Measurements from ENCODE around the gene SLC9C1.

DNA sequence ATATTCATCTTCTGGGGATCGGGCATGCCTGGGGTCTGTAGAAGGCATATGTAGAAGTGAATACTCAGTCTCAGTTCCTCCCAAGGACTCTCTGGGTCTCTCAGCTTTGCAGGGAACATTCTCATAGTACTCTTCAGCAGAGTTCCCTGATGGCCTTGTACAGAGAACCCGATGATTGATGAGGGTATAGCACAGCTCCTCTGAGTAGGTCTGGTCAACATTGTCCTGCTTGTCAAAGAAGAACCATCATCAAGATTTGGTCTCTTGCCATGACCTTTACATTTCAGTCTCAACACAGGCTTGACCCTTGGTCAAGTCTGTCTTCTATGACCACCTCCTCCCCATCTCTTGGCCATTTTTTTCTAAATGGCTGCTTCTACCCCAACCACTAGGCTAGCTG lies 170.5 kb downstream of the SLC9C1 start:
- no peak for TF ChIP-seq EP300 (IDR thresholded peaks at IDR 0.05)
- TF ChIP-seq, protein P1, sequence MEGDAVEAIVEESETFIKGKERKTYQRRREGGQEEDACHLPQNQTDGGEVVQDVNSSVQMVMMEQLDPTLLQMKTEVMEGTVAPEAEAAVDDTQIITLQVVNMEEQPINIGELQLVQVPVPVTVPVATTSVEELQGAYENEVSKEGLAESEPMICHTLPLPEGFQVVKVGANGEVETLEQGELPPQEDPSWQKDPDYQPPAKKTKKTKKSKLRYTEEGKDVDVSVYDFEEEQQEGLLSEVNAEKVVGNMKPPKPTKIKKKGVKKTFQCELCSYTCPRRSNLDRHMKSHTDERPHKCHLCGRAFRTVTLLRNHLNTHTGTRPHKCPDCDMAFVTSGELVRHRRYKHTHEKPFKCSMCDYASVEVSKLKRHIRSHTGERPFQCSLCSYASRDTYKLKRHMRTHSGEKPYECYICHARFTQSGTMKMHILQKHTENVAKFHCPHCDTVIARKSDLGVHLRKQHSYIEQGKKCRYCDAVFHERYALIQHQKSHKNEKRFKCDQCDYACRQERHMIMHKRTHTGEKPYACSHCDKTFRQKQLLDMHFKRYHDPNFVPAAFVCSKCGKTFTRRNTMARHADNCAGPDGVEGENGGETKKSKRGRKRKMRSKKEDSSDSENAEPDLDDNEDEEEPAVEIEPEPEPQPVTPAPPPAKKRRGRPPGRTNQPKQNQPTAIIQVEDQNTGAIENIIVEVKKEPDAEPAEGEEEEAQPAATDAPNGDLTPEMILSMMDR (IDR thresholded peaks at IDR 0.05) = no peak

Data from sigmoid colon (tissue), 4 donors.